HG03039 (cell line): ENCODE data around the gene FGF23.
A peak's percentile ranks its signal among the peaks of the same experiment; 100 is the strongest.

ENCODE experiments used
- ATAC-seq: cut with Tn5 transposase; IDR thresholded peaks from one replicate; pipeline ENCODE4 v1.9.1; 2021; ENCODE audit warnings: mild to moderate bottlenecking, moderate library complexity; ENCODE audit not compliant: unreplicated experiment

FGF23 gene

GRCh38 chr12:4320497-4320852 is 59.0 kb downstream of the FGF23 start:
- peak; percentile 39 for ATAC-seq
